GM12892 (cell line): Measurements from ENCODE around the gene RASL10B.

Source experiments
- POLR2A ChIP-seq: IDR thresholded peaks from 2 replicates; pipeline ENCODE4 v1.6.1; 2011; ENCODE audit warnings: low read depth, low read length, control low read depth
- POLR2AphosphoS5 ChIP-seq: IDR thresholded peaks from 2 replicates; pipeline ENCODE4 v1.6.1; 2011; ENCODE audit warnings: low read depth, low read length, control low read depth
- TAF1 ChIP-seq: IDR thresholded peaks from 2 replicates; pipeline ENCODE4 v1.6.1; 2011; ENCODE audit warnings: low read depth, mild to moderate bottlenecking, control low read depth, low read length, borderline replicate concordance

DNA sequence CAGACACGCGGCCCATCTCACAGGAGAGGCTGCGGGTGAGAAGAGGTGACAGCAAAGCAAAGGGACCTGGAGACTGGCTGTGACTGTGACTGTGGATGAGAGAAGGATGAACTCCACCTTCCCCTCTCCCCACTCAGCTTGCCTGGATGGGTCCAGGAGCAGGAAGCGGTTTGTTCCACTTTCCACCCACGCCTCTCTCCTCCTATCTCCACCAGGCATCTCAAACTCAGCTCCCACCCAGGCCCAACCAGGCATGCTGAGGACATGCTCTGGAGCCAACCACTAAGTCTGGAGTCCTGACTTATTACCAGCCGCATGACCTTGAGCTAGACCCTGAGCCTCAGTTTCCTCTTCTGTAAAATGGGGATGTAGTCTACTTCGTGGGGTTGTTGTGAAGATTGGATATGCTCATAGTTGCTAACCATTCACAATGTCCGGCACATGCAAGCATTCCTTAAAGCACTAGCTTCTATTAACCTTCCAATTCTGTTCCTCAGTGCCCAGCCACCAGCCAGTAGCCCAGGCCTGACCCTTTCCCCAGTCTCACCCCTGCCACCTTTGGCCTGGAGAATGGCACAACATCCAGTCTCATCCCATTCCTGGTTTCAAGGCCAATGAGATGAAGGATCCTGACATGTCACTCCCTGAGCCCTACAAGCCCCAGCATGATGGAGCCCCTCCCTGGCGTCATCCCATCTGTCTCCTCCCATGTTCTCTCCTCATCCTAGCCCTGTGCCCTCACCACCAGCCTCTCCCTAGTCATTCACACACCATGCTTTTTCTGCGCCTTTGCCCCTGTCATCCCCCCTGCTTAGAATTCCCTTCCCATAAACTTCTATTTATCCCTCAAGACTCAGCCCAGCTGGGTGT lies 19.3 kb downstream of the RASL10B start:
- TF ChIP-seq POLR2A (no peak), POLR2AphosphoS5 (no peak), TAF1 (no peak)
